Suprapubic skin (tissue), 4 donors: Measurements from ENCODE around the gene INPP4B. TPM values are rescaled to one million over a fixed set of nuclear protein-coding genes. Genes with fewer than 3 reads are reported as not detected.

ENCODE experiments used
- DNase-seq, 2 donors: peaks; one replicate each; pipeline ENCODE4 v3.0.0-alpha.2; 2019; ENCODE audit warnings: low spot score in 2 of 2
- H3K27ac ChIP-seq: fragments of 200-600 bp; sonication (generic); one replicate; pipeline ENCODE4 v1.5.1; 2019
- H3K27me3 ChIP-seq: fragments of 200-600 bp; sonication (generic); one replicate; pipeline ENCODE4 v1.5.1; 2019
- H3K36me3 ChIP-seq: fragments of 200-600 bp; sonication (generic); one replicate; pipeline ENCODE4 v1.5.1; 2019
- H3K4me1 ChIP-seq: fragments of 200-600 bp; sonication (generic); one replicate; pipeline ENCODE4 v1.5.1; 2019
- H3K4me3 ChIP-seq: fragments of 200-600 bp; sonication (generic); one replicate; pipeline ENCODE4 v1.5.1; 2019; ENCODE audit warnings: mild to moderate bottlenecking
- H3K9me3 ChIP-seq: fragments of 200-600 bp; sonication (generic); one replicate; pipeline ENCODE4 v1.5.1; 2019
- CTCF ChIP-seq, 2 donors: fragments of 200-600 bp in 1 of 2; fragments of 450-650 bp in 1 of 2; sonication (generic) in 1 of 2; IDR thresholded peaks; one replicate each; pipeline ENCODE4 v1.5.1; 2016 to 2019; ENCODE audit warnings: antibody characterized with exemption in 2 of 2, mild to moderate bottlenecking in 1 of 2, moderate library complexity in 1 of 2
- EP300 ChIP-seq: sonication (generic); formaldehyde crosslinking; IDR thresholded peaks from one replicate; pipeline ENCODE4 v1.6.1; 2017; ENCODE audit warnings: antibody characterized with exemption
- POLR2A ChIP-seq, 2 donors: fragments of 450-650 bp; IDR thresholded peaks; one replicate each; pipeline ENCODE4 v1.6.1; 2017; ENCODE audit warnings: antibody characterized with exemption in 2 of 2, mild to moderate bottlenecking in 2 of 2, moderate library complexity in 2 of 2
- POLR2AphosphoS5 ChIP-seq, 3 donors: sonication (generic); formaldehyde crosslinking; IDR thresholded peaks; one replicate each; pipeline ENCODE4 v1.6.1; 2017; ENCODE audit warnings: antibody characterized with exemption in 3 of 3
- WGBS: methylation state at CpG from one replicate; pipeline ENCODE4 v1.1.5; 2018; 5-methylcytosine and 5-hydroxymethylcytosine counted together
- total RNA-seq, 4 donors: library from RNA; depleted of rRNA; stranded (reverse); fragments of >200 nt; gene quantifications; one replicate each; pipeline ENCODE4 v1.1.0, GENCODE V29; 2016

The INPP4B gene
- total RNA-seq, 4 donors from 2014 or later = 12.4 to 27.4 (median 17.4) TPM

GRCh38 chr4:142331132-142331531 lies 515.0 kb downstream of the INPP4B start:
- no peak overlapping the region for H3K4me3 ChIP-seq
- no peak overlapping the region for H3K27ac ChIP-seq
- H3K9me3 ChIP-seq = no peaks in the 10 kb centered on the region
- no peaks in the 10 kb centered on the region for H3K36me3 ChIP-seq
- DNase-seq = no peak
- no peaks in the 10 kb centered on the region for H3K27me3 ChIP-seq
- no peaks in the 10 kb centered on the region for H3K4me1 ChIP-seq
- TF ChIP-seq POLR2AphosphoS5 (IDR thresholded peaks at IDR 0.05) = no peak
- TF ChIP-seq POLR2A (IDR thresholded peaks at IDR 0.05) = no peak
- TF ChIP-seq EP300 = no peak
- no peak for TF ChIP-seq CTCF (IDR thresholded peaks at IDR 0.05)
- WGBS = 73% methylated on average over 4 of the region's 4 CpGs

- Histone ChIP-seq H3K9me3 (no peaks in the 10 kb centered on the region), H3K27ac (no peak overlapping the region), H3K4me1 (no peaks in the 10 kb centered on the region), H3K36me3 (no peaks in the 10 kb centered on the region), H3K27me3 (no peaks in the 10 kb centered on the region), H3K4me3 (no peak overlapping the region)
- no peak for DNase-seq
- 95% methylated on average over 5 of the region's 5 CpGs for WGBS
- TF ChIP-seq EP300 = no peak
Observed at GRCh38 chr4:142330311-142330710, 515.8 kb downstream of the INPP4B start.

- Histone ChIP-seq H3K4me3 (no peak overlapping the region), H3K9me3 (no peaks in the 10 kb centered on the region), H3K27ac (no peak overlapping the region), H3K36me3 (no peaks in the 10 kb centered on the region), H3K4me1 (no peaks in the 10 kb centered on the region), H3K27me3 (no peaks in the 10 kb centered on the region)
- WGBS = 81% methylated on average over 1 of the region's 1 CpG
- no peak for DNase-seq
- TF ChIP-seq POLR2A (IDR thresholded peaks at IDR 0.05) (no peak), EP300 (no peak), CTCF (IDR thresholded peaks at IDR 0.05) (no peak), POLR2AphosphoS5 (IDR thresholded peaks at IDR 0.05) (no peak)
Observed at GRCh38 chr4:142329313-142329712, 516.8 kb downstream of the INPP4B start.

GRCh38 chr4:142326181-142326580 lies 519.9 kb downstream of the INPP4B start:
- Histone ChIP-seq H3K9me3 (no peaks in the 10 kb centered on the region), H3K4me1 (no peaks in the 10 kb centered on the region), H3K36me3 (no peaks in the 10 kb centered on the region), H3K27me3 (no peaks in the 10 kb centered on the region), H3K27ac (no peak overlapping the region), H3K4me3 (no peak overlapping the region)
- no peak for DNase-seq
- 88% methylated on average over 4 of the region's 4 CpGs for WGBS
- TF ChIP-seq POLR2AphosphoS5 (IDR thresholded peaks at IDR 0.05) (no peak), EP300 (no peak), CTCF (IDR thresholded peaks at IDR 0.05) (no peak), POLR2A (IDR thresholded peaks at IDR 0.05) (no peak)

- no peak for TF ChIP-seq POLR2AphosphoS5 (IDR thresholded peaks at IDR 0.05)
- TF ChIP-seq POLR2A (IDR thresholded peaks at IDR 0.05) = no peak
- no peak for TF ChIP-seq EP300
- TF ChIP-seq CTCF (IDR thresholded peaks at IDR 0.05) = no peak
- no peak for DNase-seq
- 79% methylated on average over 1 of the region's 1 CpG for WGBS
Observed at GRCh38 chr4:142324572-142324971, 521.5 kb downstream of the INPP4B start.

DNA sequence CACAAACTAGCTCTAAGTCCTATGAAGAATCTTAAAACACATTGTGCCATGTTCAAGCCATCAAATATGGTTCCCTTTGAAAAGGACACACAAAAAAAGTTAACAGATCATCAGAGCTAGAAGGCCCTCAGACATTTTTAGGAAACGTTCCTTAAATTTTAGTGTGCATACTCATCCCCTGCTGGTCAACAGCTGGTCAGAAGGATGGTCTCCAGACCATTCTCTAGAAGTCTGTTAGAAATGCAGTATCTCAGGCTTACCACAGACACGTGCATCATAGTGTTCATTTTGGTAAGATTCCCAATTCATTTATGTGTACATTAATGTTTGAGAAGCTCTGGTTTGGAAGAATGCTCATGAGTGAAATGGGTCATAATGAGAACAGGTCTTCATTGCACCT lies 523.1 kb downstream of the INPP4B start:
- no peaks in the 10 kb centered on the region for H3K9me3 ChIP-seq
- no peaks in the 10 kb centered on the region for H3K4me1 ChIP-seq
- H3K27me3 ChIP-seq = no peaks in the 10 kb centered on the region
- 77% methylated on average over 2 of the region's 2 CpGs for WGBS
- no peak overlapping the region for H3K4me3 ChIP-seq
- no peaks in the 10 kb centered on the region for H3K36me3 ChIP-seq
- TF ChIP-seq POLR2AphosphoS5 (IDR thresholded peaks at IDR 0.05) = no peak
- no peak for TF ChIP-seq POLR2A (IDR thresholded peaks at IDR 0.05)
- no peak for TF ChIP-seq CTCF (IDR thresholded peaks at IDR 0.05)
- no peak for TF ChIP-seq EP300
- no peak for DNase-seq
- no peak overlapping the region for H3K27ac ChIP-seq

More at GRCh38 chr4:142324572-142324971, 521.5 kb downstream of the INPP4B start:
- H3K4me3 ChIP-seq = no peak overlapping the region
- H3K36me3 ChIP-seq = no peaks in the 10 kb centered on the region
- no peak overlapping the region for H3K27ac ChIP-seq
- no peaks in the 10 kb centered on the region for H3K27me3 ChIP-seq
- no peaks in the 10 kb centered on the region for H3K4me1 ChIP-seq
- no peaks in the 10 kb centered on the region for H3K9me3 ChIP-seq
